Ecto neural progenitor cell (in vitro differentiated cells): ENCODE results near the gene KIF27.
"Not testable (repeated sequence)": the region's sequence is repeated elsewhere in the genome, so short reads cannot be mapped to it uniquely, and the experiment has no call there.

Experiments used
- DNase-seq: peaks from one replicate; pipeline ENCODE4 v3.0.0-alpha.2; 2018; ENCODE audit warnings: low spot score

The KIF27 gene

DNA sequence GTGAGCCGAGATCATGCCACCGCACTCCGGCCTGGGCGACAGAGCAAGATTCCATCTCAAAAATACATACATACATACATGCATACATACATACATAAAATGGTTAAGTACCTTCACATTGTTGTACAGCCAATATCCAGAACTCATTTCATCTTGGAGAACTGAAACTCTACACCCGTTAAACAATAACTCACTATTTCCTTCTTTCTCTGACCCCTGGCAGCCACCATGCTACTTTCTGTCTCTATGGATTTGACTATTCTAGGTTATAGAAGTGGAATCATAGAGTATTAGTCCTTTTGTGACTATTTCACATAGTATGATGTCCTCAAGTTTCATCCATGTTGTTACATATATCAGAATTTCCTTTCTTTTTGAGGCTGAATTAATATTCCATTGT, 9.6 kb upstream of the KIF27 start:
- no peak for DNase-seq

DNA sequence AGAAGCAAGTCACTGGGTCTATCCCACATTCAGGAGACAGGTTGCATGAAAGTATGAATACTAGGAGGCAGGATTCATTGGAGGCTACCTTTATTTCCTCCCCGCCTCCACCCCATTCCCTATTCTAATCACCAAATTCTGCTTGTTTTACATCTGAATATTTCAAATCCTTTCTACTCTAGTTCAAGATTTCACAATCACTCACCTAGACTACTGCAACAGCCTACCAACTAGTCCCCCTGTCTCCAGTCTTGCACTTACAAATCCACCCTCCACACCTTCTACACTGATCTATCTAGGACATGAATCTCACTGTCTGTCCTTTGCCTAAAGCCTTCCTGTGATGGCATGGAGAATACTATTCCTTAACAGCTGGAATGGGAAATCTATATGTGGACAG, 6.4 kb upstream of the KIF27 start:
- no peak for DNase-seq

DNA sequence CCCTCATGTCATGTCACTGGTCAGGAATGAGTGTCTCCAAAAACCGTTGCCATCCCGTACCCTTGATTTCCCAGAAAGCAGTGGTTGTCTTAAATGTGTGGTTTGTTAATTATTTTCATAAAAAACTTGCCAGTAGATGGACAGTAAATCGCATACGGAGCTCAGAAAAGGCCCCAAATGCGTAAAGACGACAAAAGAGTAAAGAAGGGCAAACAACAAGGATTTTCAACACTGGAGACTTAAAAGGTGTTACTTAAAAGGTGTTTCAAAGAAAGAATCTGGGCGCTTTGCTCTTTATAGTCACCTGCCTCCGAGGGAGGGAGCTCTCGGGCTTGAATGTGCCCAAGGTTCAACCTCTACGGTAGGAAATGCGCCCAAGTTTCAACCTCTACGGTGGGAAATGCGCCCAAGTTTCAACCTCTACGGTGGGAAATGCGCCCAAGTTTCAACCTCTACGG, 734 bp downstream of the KIF27 start:
- DNase-seq: no peak

DNA sequence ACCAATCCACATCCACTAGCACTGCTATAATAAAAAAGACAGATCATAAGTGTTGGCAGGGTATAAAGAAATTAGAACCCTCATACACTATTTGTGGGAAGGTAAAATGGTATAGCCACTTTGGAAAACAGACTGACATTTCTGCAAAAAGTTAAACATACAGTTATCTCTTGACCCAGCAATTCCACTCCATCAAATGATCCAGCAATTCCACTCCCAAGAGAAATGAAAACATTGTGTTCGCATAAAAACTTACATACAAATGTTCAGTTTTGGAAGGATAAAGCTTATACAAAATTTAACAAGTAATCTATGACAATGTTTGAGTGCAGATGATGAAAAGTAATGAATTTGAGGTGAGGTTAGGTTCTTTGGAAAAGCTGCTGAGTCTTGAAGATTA, 2.1 kb downstream of the KIF27 start:
- no peak for DNase-seq

DNA sequence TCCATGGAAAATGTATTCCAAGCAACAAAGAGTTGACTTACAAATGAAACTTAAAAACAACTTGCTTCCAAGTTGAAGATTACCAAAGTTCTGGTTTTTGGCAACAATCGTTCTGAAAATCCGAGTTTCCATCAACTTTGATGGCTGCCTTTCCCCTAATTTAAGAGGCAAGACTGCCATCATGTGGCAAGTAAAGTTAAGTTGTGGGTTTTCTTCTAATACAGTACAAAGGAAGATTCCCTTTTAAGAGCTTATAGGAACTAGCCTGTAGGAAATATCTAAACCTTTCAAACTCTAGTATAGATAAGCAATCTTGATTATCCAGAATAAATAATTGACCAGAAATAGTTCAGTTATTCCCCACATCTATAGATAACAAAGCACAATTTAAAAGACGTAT, 9.0 kb downstream of the KIF27 start:
- not testable (repeated sequence) for DNase-seq

DNA sequence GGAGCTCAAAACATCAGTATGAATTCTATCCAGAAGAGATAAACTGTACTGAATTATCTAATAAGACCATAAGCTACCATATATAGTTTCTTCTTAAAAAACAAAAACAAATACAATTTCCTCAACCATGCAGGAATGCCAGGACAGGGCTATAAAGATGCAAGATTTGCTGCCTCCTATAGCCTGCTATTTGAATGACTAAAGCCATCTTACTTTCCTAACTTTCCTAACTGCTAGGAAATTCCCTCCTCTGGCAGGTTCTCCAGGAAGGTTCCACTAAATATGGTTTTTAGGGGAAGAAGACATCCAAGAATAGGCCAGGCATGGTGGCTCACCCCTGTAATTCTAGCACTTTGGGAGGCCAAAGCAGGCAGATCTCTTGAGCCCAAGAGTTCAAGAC, 15.1 kb downstream of the KIF27 start:
- no peak for DNase-seq

DNA sequence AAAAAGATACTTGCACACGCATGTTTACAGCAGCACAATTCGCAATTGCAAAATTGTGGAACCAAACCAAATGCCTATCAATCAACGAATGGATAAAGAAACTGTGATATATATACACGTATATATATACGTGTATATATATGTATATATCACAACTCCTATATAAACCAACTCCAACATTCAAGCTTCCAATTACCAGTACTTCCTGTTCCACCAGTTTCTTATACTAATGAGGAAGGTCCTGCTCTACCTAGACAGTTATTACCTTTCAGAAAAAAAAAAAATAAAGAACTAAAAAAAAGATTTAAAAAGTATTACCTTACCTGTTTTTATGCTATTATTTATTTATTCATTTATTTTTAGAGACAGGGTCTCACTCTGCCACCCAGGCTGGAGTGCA, 20.6 kb downstream of the KIF27 start:
- DNase-seq: not testable (repeated sequence)

DNA sequence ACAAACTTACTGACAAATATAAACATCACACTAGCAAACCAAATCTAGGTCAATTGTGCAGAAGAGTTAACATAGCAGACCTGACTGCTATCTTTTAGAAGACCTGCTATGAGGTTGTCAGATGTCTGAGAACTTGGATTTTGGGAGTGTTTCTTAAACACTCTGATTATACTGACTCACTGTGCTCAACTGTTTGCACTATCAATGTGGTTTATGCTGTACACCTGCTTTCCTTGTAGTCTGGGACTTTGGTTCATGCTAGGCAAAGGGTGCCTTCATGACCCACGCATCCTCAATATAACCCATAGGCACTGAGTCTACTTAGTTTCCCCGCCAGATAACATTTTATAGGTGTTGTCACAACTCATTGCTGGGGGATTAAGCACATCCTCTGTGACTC, 26.9 kb downstream of the KIF27 start:
- not testable (repeated sequence) for DNase-seq

DNA sequence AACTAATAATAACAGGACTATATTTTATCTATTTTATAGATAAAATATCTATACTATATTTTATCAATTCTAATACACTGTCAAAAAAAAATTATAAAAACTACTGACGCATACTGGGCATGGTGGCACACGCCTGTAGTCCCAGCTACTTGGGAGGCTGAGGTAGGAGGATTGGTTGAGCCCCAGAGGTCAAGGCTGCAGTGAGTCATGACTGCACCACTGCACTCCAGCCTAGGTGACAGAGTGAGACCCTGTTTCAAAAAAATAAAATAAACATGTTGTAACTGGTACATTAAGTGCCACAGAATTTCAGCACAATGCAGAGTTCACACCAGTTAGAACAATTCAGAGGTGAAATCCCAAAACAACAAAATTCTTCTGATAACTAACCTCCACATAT, 34.7 kb downstream of the KIF27 start:
- not testable (repeated sequence) for DNase-seq

DNA sequence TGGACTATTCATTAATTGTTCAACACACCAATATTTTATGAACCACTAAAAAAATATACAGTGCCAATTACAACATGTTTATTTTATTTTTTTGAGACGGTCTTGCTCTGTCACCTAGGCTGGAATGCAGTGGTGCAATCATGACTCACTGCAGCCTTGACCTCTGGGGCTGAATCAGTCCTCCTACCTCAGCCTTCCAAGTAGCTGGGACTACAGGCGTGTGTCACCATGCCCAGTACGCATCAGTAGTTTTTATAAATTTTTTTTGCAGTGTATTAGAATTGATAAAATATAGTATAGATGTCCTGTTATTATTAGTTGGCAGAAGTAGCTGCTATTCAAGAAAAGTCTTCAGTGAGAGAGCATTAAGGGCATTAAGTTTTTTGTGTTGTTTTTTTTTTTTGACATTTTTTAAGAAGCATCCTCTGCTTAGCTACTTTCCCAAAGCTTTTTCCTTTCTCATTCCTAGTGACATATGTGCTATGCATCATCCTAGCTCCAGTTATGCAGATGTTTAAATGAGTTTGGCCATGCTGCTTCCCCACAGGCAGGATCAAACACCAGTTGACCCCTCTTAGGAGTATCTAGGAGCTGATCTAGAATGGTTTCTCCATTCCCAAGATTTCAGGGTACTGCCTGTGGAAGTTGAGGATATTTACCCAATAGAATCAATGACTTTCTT, 35.5 kb downstream of the KIF27 start:
- DNase-seq: not testable (repeated sequence)

DNA sequence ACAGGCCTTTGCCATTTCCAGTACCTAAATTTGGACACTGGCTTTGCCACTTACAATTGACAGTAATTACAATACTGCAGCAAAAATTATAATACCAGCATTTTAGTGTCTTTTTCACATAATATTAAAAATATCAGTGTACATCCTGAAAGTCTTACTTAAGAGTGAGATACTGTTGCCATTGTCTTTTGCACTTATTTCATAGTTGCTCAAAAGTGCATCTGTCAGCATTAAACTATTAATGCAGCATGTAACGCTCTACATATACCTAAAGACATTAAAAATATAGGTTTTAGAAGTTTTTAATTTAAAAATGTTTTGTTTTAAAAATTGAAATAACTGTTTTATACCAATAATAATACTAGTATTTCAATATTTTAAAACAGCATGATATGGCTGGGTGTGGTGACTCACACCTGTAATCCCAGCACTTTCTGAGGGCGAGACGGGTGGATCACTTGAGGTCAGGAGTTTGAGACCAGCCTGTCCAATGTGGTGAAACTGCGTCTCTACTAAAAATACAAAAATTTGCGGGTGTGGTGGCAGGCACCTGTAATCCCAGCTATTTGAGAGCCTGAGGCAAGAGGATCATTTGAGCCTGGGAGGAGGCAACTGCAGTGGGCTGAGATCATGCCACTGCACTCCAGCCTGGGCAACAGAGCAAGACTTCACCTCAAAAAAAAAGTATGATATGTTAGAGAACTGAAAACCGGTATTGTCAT, 39.4 kb downstream of the KIF27 start:
- not testable (repeated sequence) for DNase-seq

DNA sequence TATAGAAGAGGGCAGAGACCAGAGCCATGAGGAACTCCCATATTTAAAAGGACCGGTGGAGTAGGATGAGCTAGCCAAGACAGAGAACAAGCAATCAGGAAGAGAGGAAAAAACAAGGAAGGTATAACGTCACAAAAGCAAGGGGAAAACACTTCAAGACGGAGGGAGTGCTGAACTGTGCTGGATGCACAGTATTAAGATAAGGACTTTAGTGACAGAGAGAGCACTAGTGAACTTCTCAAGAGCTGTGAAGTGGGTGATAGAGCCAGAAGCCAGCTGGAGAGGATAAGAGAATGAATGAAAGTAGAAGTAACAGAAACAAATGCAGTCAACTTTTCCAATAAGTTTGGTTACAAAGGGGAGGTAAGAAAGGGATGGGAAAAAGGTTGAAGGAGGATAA, 45.7 kb downstream of the KIF27 start:
- DNase-seq: not testable (repeated sequence)

DNA sequence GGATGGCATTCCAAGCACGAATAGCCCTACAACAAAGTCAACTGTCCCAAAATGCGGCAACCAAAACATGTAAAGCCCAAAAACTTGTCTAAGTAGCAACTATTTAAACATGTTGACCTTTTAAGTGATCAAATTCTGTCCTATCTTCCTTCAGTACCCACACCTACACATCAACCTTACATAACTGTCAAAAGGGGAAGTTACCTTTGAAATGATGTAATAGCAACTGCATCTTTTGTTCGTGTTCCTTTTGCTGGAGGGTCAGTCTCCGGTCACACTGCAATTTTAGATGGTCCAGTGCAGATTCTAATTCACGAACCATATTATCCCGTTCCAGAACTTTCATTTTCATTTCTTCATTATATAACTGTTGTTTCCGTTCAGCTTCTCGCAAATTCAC, 71.3 kb downstream of the KIF27 start:
- not testable (repeated sequence) for DNase-seq

DNA sequence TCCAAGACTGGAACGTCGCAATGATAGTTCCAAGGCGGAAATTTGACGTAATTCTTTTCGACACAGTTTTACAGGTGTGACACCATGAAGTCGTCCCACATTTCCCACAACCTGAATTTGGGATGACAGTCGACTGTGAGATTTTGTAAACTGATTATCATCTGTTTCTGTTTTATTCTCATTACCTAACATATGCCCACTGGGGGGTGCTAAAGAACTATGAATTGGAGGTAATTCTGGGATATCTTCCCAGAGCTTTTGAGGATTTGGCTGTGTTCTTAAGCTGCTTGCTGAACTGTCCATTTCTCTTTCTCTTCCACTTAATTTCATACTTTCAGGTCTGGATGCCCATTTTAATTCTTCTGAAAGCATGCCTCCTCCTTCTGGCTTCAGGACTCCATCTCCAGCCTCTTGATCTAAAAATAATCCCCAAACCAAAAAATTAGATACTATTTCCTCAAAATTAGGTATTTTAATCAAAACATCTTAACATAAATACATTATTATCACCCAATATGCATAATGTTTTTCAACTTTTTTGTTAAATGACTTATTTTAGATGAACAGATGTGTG, 84.1 kb downstream of the KIF27 start:
- DNase-seq: not testable (repeated sequence)

DNA sequence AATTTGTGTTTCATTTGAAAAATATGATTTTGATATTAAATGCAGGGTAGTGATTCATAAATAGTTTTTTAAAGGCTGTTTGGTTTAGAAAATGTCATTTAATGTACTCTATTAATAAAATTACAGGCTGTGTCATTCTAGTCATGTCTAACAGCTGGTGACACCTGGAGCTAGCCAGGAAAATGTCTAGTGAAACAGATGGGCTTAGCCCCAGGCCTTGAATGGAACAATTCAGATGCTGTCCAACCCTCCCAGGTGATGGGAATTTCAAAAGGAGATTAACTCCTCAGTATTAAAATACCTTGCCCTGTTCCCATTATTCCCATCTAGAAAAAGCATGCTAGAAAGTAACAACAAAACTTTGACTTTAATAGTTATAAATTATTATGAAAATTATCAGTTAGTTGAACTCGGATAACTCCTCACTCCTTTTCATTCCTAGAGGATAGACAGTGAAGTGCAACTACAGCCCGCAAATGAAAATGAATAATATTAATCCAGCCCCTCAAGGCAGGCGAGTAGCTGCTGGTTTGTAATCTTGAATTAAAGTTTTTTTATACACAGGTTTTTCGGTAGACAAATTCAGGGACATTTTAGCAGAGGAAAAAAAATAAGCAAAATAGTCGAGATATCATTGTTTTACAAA, 90.7 kb downstream of the KIF27 start:
- not testable (repeated sequence) for DNase-seq

DNA sequence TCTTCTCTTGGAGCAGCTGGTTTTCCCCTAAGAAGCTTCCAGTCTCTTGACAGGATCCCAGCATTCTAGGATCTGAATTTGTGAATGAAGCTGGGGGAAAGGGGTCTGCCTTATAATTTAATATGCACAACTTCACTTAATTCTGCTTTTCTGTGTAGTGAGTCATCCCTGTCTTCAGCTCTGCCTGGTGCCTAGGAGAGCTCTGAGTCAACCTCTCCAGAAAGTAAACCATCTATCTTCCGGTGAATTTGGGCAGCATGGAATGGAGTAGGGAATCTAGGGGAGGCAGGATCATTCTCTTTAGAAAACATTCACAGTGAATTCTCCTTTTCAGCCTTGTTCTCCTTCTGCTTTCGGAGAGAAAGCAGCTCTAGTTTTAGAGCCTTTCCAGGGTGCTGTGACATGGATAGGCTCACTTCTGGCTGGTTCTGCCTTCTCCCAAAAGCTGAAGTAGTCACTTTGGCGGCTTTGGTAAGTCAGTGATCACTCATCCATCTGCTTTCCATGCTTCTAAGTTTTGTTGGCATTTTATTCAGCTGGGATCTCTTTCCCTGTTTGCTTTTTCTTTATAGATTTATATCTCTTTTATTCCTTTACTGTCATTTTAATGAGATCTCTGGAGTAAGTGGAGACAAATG, 96.1 kb downstream of the KIF27 start:
- not testable (repeated sequence) for DNase-seq

DNA sequence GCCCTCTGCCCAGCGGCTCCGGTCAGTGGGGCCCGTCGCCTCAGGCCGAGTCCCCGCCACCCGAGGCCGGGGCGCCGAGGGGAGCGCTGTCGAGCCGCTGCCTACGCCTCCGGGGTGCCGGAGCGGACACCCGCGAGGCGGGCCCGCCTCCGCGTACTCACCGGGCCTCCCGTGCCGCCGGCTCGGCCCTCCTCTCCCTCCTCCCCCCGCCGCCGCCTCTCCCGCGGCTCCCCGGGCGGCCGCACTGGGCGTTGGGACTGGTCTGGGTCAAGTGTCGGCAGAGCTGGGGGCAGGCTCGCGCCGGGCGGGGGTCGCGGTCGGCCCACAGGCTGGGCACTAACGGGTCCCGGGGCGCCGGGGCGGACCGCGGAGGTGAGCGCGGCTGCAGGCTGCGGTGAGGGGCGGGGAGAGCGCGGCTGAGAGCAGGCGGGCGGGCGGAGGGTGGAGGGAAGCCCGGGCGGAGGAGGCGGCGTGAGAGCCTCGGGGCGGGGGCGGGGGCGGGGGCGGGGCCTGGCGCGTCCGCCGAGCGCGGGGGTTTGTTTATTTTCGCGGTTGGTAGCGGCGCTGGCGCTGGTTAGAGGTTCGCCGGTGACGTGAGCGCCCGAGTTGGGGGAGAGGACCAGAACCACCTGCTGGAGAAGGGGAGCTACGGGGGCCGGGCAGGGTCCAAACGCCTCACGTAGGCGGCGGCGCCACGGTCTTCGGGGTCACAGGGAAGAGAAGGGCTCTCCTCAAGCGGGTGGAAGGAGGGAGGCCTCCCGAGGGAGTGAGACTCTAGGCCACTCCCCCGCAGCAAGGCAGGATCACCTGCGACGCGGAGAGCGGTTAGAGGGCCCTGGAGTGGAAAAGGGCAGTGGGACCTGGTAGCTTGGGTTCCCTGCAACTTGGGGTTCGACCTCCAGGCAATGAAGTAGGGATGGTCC, 103.6 kb downstream of the KIF27 start, which contains the start of gene GKAP1:
GKAP1 (minus strand) TSS at position 414 of the 923 bp plus-strand sequence. CDS start 11,252 bp downstream, outside the sequence.
- peak; percentile 90 for DNase-seq

DNA sequence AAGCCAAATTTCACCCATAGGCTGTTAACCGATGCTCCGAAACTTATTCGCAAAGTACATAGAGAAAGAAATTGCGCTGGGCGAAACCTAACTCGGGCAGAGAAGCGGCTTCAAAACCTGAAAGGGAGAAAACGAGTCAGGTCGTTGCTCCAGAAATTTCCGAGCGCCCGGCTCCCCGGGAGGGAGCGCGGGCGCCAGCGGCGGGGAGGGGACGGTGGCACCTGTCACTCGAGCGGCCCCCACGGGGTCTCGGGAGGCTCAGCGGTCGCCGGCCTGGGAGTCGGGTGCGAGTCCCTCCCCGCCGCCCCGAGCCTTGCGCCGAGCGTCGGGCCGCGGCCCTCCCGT, 104.2 kb downstream of the KIF27 start:
- not testable (repeated sequence) for DNase-seq

DNA sequence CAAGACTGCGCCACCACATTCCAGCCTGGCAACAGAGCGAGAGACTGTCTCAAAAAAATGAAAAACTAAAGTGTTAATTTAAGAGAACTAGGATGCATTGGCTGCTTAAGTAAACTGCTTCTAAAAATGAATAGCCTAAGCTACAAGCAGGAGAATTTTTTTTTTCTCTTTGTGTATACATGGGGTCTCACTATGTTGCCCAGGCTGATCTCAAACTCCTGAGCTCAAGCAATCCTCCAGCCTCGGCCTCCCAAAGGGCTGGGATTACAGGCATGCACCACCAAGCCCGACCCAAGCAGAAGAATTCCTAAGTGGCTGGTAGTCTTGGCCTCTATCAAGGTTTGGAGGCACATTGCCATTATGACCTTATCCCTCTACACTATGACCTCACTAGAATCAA, 106.1 kb downstream of the KIF27 start:
- not testable (repeated sequence) for DNase-seq

DNA sequence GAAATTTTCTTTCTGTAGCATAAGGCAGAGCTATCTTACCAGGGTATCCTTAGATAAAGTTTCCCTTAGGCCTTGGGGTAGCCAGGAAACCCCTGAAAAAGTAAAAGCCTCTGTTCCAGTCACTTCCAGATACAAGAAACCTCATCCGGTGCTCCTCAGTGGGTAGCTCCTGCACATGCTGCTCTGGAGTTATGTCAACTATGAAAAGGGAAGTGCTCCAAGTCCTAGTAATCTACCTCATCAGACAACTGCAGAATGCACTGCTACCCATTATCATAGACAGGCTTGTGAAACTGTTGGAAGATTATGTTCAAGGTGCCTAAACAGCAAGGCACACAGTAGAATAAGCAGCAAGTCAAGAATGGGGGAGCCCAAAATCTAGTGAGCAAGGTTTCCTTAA, 112.0 kb downstream of the KIF27 start:
- DNase-seq: not testable (repeated sequence)

DNA sequence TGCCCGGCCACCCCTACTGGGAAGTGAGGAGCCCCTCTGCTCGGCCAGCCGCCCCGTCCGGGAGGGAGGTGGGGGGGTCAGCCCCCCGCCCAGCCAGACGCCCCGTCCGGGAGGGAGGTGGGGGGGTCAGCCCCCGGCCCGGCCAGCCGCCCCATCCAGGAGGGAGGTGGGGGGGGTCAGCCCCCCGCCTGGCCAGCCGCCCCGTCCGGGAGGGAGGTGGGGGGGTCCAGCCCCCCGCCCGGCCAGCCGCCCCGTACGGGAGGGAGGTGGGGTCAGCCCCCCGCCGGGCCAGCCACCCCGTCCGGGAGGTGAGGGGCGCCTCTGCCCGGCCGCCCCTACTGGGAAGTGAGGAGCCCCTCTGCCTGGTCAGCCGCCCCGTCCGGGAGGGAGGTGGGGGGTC, 116.8 kb downstream of the KIF27 start:
- DNase-seq: not testable (repeated sequence)
